HS-27A (cell line): ENCODE results near the gene PYDC1.
"Not testable (repeated sequence)": the region's sequence is repeated elsewhere in the genome, so short reads cannot be mapped to it uniquely, and the experiment has no call there.

ENCODE experiments used
- DNase-seq: peaks from one replicate; pipeline ENCODE4 v3.0.0-alpha.2; 2012; ENCODE audit warnings: low read depth, missing footprints

Gene PYDC1

DNA sequence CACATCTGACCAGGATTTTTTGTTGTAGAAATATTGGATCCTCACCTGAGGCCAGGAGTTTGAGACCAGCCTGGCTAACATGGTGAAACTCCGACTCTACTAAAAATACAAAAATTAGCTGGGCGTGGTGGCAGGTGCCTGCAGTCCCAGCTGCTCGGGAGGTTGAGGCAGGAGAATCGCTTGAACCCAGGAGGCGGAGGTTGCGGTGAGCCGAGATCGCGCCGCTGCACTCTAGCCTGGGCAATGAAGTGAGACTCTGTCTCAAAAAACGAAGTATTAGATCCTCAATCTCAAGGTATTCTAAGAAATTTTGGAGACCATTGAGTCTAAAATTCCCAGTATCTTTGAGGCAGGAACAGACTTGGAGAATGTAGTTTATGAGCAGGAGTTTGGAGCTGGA lies 21.1 kb downstream of the PYDC1 start:
- not testable (repeated sequence) for DNase-seq

DNA sequence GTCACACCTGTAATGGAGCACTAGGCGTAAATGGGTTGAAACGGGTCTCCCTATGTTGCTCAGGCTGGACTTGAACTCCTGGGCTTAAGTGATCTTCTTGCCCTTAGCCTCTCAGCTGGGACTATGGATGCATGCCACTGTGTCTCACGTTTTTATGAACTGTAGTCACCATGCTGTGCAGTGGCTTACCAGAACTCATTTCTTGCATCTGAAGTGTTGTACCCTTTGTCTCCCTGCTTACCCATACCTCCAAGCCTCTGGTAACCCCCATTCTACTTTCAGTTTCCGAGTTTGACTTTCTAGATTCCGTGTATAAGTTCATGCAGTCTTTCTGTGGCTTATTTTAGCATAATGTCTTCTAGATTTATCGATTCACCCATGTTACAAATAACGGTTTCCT lies 22.0 kb downstream of the PYDC1 start:
- no peak for DNase-seq

GRCh38 chr16:31193874-31194273 lies 23.1 kb downstream of the PYDC1 start:
- no peak for DNase-seq

DNA sequence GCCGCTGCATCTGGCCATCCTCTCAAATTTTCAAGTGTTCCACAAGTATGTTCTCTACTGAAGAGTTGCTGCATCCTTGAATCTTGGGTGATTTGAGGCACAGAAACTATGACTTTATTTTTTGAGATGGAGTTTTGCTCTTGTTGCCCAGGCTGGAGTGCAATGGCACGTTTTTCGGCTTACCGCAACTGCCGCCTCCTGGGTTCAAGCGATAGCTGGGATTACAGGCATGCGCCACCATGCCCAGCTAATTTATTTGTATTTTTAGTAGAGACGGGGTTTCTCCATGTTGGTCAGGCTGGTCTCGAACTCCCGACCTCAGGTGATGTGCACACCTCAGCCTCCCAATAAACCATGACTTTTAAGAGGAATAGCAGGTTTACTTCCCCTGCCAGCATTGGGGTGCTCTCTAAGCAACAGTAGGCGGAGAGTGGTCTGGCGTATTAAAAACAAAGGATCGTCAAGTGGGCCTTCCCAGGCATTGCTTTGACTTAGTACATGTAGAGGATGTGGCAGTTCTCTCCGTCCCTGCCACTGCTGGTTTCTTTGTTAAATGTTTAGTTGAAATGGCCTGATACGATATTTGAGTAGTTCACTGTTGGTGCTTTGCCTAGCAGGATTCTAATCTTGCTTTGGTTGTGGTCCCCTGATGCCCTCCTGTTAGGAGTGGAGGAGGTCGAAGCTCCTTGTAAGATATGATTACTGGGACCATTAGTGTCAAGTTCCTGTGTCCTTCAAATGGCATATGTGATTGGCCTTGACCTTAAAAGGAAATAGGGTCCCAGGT lies 23.9 kb downstream of the PYDC1 start:
- DNase-seq, result no peak

GRCh38 chr16:31191697-31192428 lies 25.1 kb downstream of the PYDC1 start:
- DNase-seq, result no peak

GRCh38 chr16:31190818-31191444 lies 26.0 kb downstream of the PYDC1 start:
- no peak for DNase-seq

DNA sequence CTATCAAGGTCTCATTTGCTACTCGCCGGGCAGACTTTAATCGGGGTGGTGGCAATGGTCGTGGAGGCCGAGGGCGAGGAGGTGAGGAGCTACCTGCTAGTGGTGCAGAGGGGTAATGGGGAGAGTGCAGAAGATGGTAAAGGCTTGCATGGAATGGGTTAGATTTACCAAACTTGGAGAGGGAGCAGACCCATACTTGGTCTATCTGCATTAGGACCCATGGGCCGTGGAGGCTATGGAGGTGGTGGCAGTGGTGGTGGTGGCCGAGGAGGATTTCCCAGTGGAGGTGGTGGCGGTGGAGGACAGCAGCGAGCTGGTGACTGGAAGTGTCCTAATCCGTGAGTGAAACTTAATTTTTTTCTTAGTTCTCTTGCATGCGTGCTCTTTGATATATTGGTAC lies 26.9 kb downstream of the PYDC1 start:
- DNase-seq, result no peak

GRCh38 chr16:31189412-31189778 lies 27.5 kb downstream of the PYDC1 start:
- no peak for DNase-seq

DNA sequence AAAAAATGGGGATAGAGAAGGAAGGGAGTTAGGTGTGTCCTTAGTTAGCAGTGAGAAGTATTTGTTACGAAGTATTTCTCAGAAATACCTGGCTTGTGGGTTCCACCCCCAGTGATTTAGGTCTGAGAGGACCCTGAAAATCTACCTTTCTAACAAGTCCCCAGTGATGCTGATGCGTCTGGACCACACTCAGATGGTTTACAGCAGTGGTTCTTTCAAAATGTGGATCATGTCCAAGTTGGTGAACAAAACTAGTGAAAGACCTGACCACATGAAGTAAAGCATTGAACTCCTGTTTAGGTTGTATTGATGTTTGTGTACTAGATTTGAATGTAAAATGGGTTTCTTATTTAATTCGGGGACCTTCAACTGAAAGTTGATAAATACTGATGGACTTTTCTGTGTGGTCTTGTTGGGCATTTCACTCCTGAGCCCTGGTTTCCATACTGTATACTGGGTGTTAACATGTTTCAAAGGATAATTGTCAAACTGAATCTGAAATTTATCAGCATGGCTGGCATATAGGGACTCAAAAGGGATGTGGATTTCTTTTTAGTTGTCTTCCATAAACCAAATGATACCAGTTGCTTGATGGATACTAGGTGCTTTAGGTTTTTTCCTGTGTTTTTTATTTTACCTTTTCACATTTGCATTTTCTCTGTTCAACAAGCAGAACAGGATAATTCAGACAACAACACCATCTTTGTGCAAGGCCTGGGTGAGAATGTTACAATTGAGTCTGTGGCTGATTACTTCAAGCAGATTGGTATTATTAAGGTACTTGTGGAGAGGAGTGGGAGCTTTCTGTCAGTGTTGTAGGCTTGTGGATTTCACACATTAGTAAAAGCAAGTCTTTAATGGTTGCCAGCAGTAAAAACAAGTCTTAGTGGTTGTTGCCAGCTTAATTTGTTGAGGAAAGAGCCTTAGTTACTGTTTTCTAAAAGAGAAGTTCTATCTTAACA lies 28.2 kb downstream of the PYDC1 start:
- DNase-seq, result no peak

GRCh38 chr16:31187808-31188189 lies 29.1 kb downstream of the PYDC1 start:
- DNase-seq, result no peak

DNA sequence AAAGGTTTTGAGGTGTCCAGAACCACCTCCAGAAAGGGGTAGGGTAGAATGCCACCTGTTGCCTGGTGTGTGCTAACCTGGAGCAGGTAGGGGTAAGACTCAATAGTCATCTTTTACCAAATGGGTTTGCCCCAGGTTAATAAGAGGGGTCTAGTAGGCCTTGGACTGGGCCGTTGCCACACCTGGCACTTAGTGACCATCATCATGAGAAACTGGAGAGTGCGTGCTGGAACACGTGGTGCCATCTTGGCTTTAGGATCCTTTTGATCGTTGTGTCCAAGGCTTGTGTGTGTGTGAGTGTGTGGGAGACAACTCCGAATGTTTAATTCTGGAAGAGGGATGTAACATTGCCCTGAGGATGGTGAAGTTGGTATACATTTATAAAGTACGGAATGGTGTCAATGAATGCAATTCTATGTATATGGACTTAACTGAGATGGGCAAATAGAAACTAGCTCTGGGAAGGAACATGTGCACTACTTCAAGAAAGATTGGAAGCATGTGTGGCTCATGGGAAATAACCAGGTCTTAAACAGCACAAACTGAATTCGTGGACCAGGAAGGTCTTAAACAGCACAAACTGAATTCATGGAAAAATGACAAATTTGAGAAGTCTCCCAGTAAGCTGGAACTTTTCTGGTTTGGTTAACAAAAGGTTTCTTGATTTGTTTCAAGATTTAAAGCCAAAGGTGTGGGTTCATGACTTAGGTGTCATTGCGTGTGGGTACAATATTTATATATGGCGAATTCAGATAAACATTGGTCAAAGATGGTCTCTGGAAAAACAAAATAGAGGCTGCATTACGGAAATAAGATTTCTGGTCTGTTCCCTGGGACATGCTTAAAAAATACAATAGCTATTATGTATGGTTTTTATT lies 29.8 kb downstream of the PYDC1 start:
- DNase-seq, result no peak

- DNase-seq, result no peak
These were observed 30.8 kb downstream of the PYDC1 start for GRCh38 chr16:31186176-31186575.

GRCh38 chr16:31185339-31185738 lies 31.6 kb downstream of the PYDC1 start:
- DNase-seq, result no peak

DNA sequence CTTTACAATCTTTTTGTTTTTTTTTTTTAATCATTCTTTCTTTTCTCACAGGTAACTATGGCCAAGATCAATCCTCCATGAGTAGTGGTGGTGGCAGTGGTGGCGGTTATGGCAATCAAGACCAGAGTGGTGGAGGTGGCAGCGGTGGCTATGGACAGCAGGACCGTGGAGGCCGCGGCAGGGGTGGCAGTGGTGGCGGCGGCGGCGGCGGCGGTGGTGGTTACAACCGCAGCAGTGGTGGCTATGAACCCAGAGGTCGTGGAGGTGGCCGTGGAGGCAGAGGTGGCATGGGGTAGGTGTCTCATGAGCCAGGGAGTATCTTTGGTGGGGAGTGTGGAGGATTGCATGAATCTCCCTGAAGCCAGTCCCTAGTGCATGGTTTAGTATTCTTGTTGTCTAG lies 32.0 kb downstream of the PYDC1 start:
- DNase-seq, result no peak

DNA sequence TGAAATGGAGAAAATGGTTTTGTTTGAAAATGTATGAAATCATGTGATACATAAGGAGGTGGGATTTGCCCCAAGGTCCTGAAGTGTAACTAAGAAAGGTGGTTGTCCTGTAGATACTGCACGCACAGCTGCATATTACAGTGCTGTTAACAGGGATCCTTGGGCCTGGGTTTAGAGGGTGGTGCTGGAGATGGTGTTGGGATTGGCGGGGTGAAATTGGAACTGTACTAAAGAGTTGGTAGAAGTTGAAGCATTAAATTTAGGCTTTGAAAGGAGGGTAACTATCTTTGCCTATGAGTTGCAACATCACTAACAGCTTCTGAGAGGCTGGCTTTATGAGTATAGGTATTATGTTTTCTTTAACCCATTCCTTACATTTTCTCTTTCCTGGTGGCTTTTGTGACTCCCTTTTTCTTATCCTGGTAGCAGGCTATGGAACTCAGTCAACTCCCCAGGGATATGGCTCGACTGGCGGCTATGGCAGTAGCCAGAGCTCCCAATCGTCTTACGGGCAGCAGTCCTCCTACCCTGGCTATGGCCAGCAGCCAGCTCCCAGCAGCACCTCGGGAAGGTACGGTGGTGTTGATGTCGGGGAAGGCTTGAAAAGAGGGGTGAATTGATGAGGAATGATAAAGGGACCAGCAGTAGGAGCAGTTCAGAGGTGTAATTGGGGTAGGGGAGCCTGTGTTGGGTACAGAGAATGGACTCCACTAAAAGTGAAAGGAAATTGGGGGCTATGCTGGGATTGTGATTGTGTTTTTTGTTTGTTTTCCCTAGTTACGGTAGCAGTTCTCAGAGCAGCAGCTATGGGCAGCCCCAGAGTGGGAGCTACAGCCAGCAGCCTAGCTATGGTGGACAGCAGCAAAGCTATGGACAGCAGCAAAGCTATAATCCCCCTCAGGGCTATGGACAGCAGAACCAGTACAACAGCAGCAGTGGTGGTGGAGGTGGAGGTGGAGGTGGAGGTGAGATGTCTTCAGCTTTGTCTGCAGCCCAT lies 33.2 kb downstream of the PYDC1 start:
- no peak for DNase-seq

DNA sequence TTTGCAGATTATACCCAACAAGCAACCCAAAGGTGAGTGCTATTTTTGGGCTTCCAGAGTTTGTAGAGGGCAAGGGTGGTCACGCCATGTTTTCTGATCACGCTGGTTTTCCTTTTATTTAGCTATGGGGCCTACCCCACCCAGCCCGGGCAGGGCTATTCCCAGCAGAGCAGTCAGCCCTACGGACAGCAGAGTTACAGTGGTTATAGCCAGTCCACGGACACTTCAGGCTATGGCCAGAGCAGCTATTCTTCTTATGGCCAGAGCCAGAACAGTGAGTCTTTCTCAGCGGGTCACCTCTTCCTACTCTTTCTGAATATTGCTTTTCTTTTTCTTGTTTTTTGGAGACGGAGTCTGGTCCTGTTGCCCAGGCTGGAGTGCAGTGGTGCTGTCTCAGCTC lies 34.5 kb downstream of the PYDC1 start:
- DNase-seq, result no peak

GRCh38 chr16:31181102-31181830 lies 35.7 kb downstream of the PYDC1 start:
- no peak for DNase-seq

DNA sequence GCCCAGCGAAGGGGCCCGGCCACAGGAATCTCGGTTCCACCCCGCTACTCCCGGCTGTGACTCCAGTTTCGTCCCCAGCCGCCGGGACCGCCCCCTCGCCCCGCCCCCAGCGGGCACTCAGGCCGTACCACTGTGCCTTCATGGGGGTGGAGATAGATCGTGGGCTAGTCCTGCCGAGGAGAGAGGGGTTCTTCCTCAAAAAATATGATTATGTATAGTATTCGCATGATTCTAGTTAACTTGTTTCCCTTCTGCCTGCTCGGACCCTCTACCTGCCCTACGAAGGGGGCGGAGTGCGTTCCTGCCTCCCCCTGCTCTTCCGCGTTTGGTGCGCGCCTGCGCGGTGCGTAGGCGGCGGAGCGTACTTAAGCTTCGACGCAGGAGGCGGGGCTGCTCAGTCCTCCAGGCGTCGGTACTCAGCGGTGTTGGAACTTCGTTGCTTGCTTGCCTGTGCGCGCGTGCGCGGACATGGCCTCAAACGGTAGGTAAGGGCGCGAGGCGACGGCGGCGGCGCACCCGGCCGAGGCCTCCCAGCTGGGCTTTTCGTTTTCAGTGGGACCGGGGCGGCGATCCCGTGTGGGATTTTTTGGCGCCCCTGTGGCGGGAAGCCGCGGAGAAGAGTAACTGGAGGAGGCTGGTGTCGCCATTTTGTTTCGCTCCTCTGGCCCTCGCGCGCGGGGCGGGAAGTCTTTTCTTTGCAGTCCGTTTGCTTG lies 37.0 kb downstream of the PYDC1 start, which contains the start of gene FUS:
Gene FUS, plus strand, starts transcription at position 393 of the 713 bp plus-strand sequence. Its CDS starts 76 bp downstream, at position 469.
- peak; percentile 78 for DNase-seq
